SK-N-SH treated with all-trans-retinoic acid at 6 μM for 48 hours (cell line): ENCODE measurements around the gene ACSL6.

ENCODE experiments used
- ATAC-seq: fragments of 200-7000 bp; cut with Tn5 transposase; 3 replicates; pipeline ENCODE4 v1.9.1; 2020; ENCODE audit warnings: mild to moderate bottlenecking, moderate library complexity
- ARNTL ChIP-seq: fragments of 450-650 bp; formaldehyde crosslinking; IDR thresholded peaks from 2 replicates; pipeline ENCODE4 v1.5.0; 2020; ENCODE audit warnings: low read depth, mild to moderate bottlenecking, moderate library complexity, borderline replicate concordance
- BACH2 ChIP-seq: fragments of 250-450 bp; sonication (Bioruptor Pico); IDR thresholded peaks from 2 replicates; pipeline ENCODE4 v1.9.0; 2021; ENCODE audit warnings: mild to moderate bottlenecking, borderline replicate concordance
- CREB5 ChIP-seq: fragments of 250-450 bp; sonication (Bioruptor Pico); IDR thresholded peaks from 2 replicates; pipeline ENCODE4 v1.5.1; 2020; ENCODE audit warnings: low read depth, mild to moderate bottlenecking, moderate library complexity
- CSDC2 ChIP-seq: fragments of 250-450 bp; sonication (Bioruptor Pico); IDR thresholded peaks from 2 replicates; pipeline ENCODE4 v1.5.0; 2020; ENCODE audit warnings: mild to moderate bottlenecking, moderate library complexity
- ESRRG ChIP-seq: fragments of 250-450 bp; sonication (Bioruptor Pico); IDR thresholded peaks from 2 replicates; pipeline ENCODE4 v1.6.1; 2021; ENCODE audit warnings: mild to moderate bottlenecking
- GLIS3 ChIP-seq: fragments of 250-450 bp; sonication (Bioruptor Pico); IDR thresholded peaks from 2 replicates; pipeline ENCODE4 v1.5.0; 2020; ENCODE audit warnings: mild to moderate bottlenecking, moderate library complexity
- ISL1 ChIP-seq: fragments of 250-450 bp; sonication (Bioruptor Pico); IDR thresholded peaks from 2 replicates; pipeline ENCODE4 v2.1.2; 2022; ENCODE audit warnings: mild to moderate bottlenecking, moderate library complexity
- OSR1 ChIP-seq: fragments of 250-450 bp; sonication (Bioruptor Pico); IDR thresholded peaks from 2 replicates; pipeline ENCODE4 v1.8.0; 2022; ENCODE audit warnings: moderate library complexity, mild to moderate bottlenecking, inconsistent platforms
- PATZ1 ChIP-seq: fragments of 250-450 bp; sonication (Bioruptor Pico); IDR thresholded peaks from 2 replicates; pipeline ENCODE4 v1.8.0; 2020; ENCODE audit warnings: mild to moderate bottlenecking, moderate library complexity, borderline replicate concordance
- POU6F1 ChIP-seq: fragments of 250-450 bp; sonication (Bioruptor Pico); IDR thresholded peaks from 2 replicates; pipeline ENCODE4 v1.8.0; 2021; ENCODE audit warnings: low read depth, mild to moderate bottlenecking, moderate library complexity, borderline replicate concordance
- RARB ChIP-seq: fragments of 250-450 bp; sonication (Bioruptor Pico); IDR thresholded peaks from 2 replicates; pipeline ENCODE4 v1.8.0; 2021; ENCODE audit warnings: mild to moderate bottlenecking, moderate library complexity
- SNAI2 ChIP-seq: fragments of 250-450 bp; sonication (Bioruptor Pico); IDR thresholded peaks from 2 replicates; pipeline ENCODE4 v1.5.0; 2020; ENCODE audit warnings: mild to moderate bottlenecking, moderate library complexity
- TCF4 ChIP-seq: fragments of 250-450 bp; sonication (Bioruptor Pico); IDR thresholded peaks from 2 replicates; pipeline ENCODE4 v1.8.0; 2021; ENCODE audit warnings: mild to moderate bottlenecking, moderate library complexity, borderline replicate concordance
- TOX ChIP-seq: fragments of 250-450 bp; sonication (Bioruptor Pico); IDR thresholded peaks from 2 replicates; pipeline ENCODE4 v1.8.0; 2021; ENCODE audit warnings: mild to moderate bottlenecking, moderate library complexity, borderline replicate concordance
- TSHZ2 ChIP-seq: fragments of 250-450 bp; sonication (Bioruptor Pico); IDR thresholded peaks from 2 replicates; pipeline ENCODE4 v1.5.0; 2020; ENCODE audit warnings: mild to moderate bottlenecking, moderate library complexity
- ZC3H10 ChIP-seq: fragments of 250-450 bp; sonication (Bioruptor Pico); IDR thresholded peaks from 2 replicates; pipeline ENCODE4 v1.5.1; 2021; ENCODE audit warnings: mild to moderate bottlenecking, moderate library complexity
- ZFP3 ChIP-seq: fragments of 250-450 bp; sonication (Bioruptor Pico); IDR thresholded peaks from 2 replicates; pipeline ENCODE4 v1.5.0; 2020; ENCODE audit warnings: mild to moderate bottlenecking, moderate library complexity
- ZNF565 ChIP-seq: fragments of 450-650 bp; formaldehyde crosslinking; conservative IDR thresholded peaks from 2 replicates; pipeline ENCODE4 v1.5.0; 2020; ENCODE audit warnings: low read depth, mild to moderate bottlenecking, moderate library complexity
- ZNF70 ChIP-seq: fragments of 450-650 bp; formaldehyde crosslinking; IDR thresholded peaks from 2 replicates; pipeline ENCODE4 v1.5.0; 2020; ENCODE audit warnings: mild to moderate bottlenecking, moderate library complexity
- ZNF8 ChIP-seq: fragments of 450-650 bp; formaldehyde crosslinking; IDR thresholded peaks from 2 replicates; pipeline ENCODE4 v1.5.0; 2020; ENCODE audit warnings: mild to moderate bottlenecking, moderate library complexity

Gene ACSL6

GRCh38 chr5:132019857-132020555 lies 8.5 kb upstream of the ACSL6 start:
- no peak for TF ChIP-seq RARB (CRISPR knock-in tag)
- no peak for TF ChIP-seq ESRRG (CRISPR knock-in tag)
- no peak for TF ChIP-seq BACH2 (CRISPR knock-in tag)
- no peak for TF ChIP-seq SNAI2 (CRISPR knock-in tag)
- TF ChIP-seq CSDC2 = no peak
- no peak for TF ChIP-seq ARNTL (CRISPR knock-in tag)
- no peak for TF ChIP-seq GLIS3 (CRISPR knock-in tag)
- TF ChIP-seq ZNF70 (CRISPR knock-in tag) = no peak
- no peak for TF ChIP-seq CREB5 (CRISPR knock-in tag)
- TF ChIP-seq TCF4 (CRISPR knock-in tag) = no peak
- TF ChIP-seq PATZ1 = no peak
- TF ChIP-seq TSHZ2 (CRISPR knock-in tag) = no peak
- no peak for TF ChIP-seq ZC3H10 (CRISPR knock-in tag)
- no peak for TF ChIP-seq ZFP3 (CRISPR knock-in tag)
- no peak for TF ChIP-seq ZNF565 (CRISPR knock-in tag)
- no peak for TF ChIP-seq POU6F1 (CRISPR knock-in tag)
- ATAC-seq = no peak

GRCh38 chr5:132019337-132019736 lies 7.9 kb upstream of the ACSL6 start:
- ATAC-seq = no peak

More at GRCh38 chr5:132019337-132019736, 7.9 kb upstream of the ACSL6 start:
- no peak for TF ChIP-seq ZNF70 (CRISPR knock-in tag)
- no peak for TF ChIP-seq ZNF8
- TF ChIP-seq ISL1 (CRISPR knock-in tag) = no peak
- no peak for TF ChIP-seq RARB (CRISPR knock-in tag)
- TF ChIP-seq ZC3H10 (CRISPR knock-in tag) = no peak
- TF ChIP-seq TOX (CRISPR knock-in tag) = no peak
- no peak for TF ChIP-seq CSDC2
- no peak for TF ChIP-seq CREB5 (CRISPR knock-in tag)
- no peak for TF ChIP-seq TSHZ2 (CRISPR knock-in tag)
- no peak for TF ChIP-seq BACH2 (CRISPR knock-in tag)
- no peak for TF ChIP-seq ZNF565 (CRISPR knock-in tag)
- no peak for TF ChIP-seq PATZ1
- TF ChIP-seq OSR1 (CRISPR knock-in tag) = no peak
- no peak for TF ChIP-seq SNAI2 (CRISPR knock-in tag)
- no peak for TF ChIP-seq ARNTL (CRISPR knock-in tag)
